HepG2 (cell line): ENCODE measurements around the gene P3H3. TPM values are rescaled to one million over a fixed set of nuclear protein-coding genes. Genes with fewer than 3 reads are reported as not detected.
"Not testable (repeated sequence)": the region's sequence is repeated elsewhere in the genome, so short reads cannot be mapped to it uniquely, and the experiment has no call there.

Source experiments
- ATAC-seq: fragments of 200-7000 bp; cut with Tn5 transposase; 3 replicates; pipeline ENCODE4 v1.9.1; 2020; ENCODE audit warnings: mild to moderate bottlenecking, moderate library complexity
- BruUV-seq: library from RNA; stranded (reverse); fragments of 400-500 nt; replicated peaks from 2 replicates; lab custom pipeline; 2021; lab: Mats Ljungman, UMichigan
- CTCF ChIA-PET: fragments of 300-600 bp; formaldehyde crosslinking; extraction: SDS; loops from one replicate; lab custom pipeline; 2021; ENCODE audit warnings: low total read pairs, inconsistent platforms, low intra/inter-chr PET ratio; lab: Yijun Ruan, JAX
- POLR2A ChIA-PET: fragments of 350-600 bp; sonication (Branson Sonifier 250); formaldehyde crosslinking; loops from one replicate; lab custom pipeline; 2020; ENCODE audit warnings: antibody characterized with exemption, inconsistent platforms; lab: Yijun Ruan, JAX
- DNase-seq: peaks from one replicate; pipeline ENCODE4 v3.0.0-alpha.2; 2015; ENCODE audit warnings: low spot score
- FAIRE-seq: peaks from 3 replicates; lab custom pipeline; 2011; peaks lifted over from hg19 to GRCh38; lab: Jason Lieb, UNC
- H2AFZ ChIP-seq: one replicate; pipeline ENCODE4 v1.6.1; 2011; ENCODE audit warnings: low read length, inconsistent platforms
- H3K27ac ChIP-seq: fragments of 300-600 bp; 3 replicates; pipeline ENCODE4 v1.8.0; 2011; ENCODE audit warnings: mixed run types, mild to moderate bottlenecking, mixed read lengths, low read length, inconsistent platforms; ENCODE audit not compliant: insufficient read depth; ENCODE audit errors: extremely low read length
- H3K27me3 ChIP-seq, 2 experiments: fragments of 200-600 bp in 1 of 2; 2 replicates in 1 of 2; 3 replicates in 1 of 2; pipeline versions ENCODE4 v1.6.0 to v1.8.0; 2011; ENCODE audit warnings: low read length in 2 of 2, mild to moderate bottlenecking in 2 of 2, moderate library complexity in 2 of 2, inconsistent platforms in 1 of 2; ENCODE audit not compliant: insufficient read depth in 2 of 2, control insufficient read depth in 1 of 2
- H3K36me3 ChIP-seq, 2 experiments: fragments of 200-600 bp in 1 of 2; replicated peaks in 1 of 2; 2 replicates in 1 of 2; 3 replicates in 1 of 2; pipeline versions ENCODE4 v1.5.1 to v1.8.0; 2011; ENCODE audit warnings: low read length in 2 of 2, inconsistent platforms in 1 of 2; ENCODE audit not compliant: insufficient read depth in 2 of 2, control insufficient read depth in 1 of 2
- H3K4me1 ChIP-seq: 2 replicates; pipeline ENCODE4 v1.5.1; 2012; ENCODE audit warnings: low read length, inconsistent platforms; ENCODE audit not compliant: insufficient read depth
- H3K4me2 ChIP-seq: 2 replicates; pipeline ENCODE4 v1.6.0; 2011; ENCODE audit warnings: low read depth, low read length, inconsistent platforms
- H3K4me3 ChIP-seq, 3 experiments: fragments of 200-600 bp in 1 of 3; sonication (generic), shearing (Covaris generic) in 1 of 3; replicated peaks in 1 of 3; 2 replicates each; pipeline ENCODE4 v1.5.1; 2011 to 2016; ENCODE audit warnings: low read length in 3 of 3, inconsistent platforms in 2 of 3, low read depth in 2 of 3, mild to moderate bottlenecking in 2 of 3, control low read depth in 1 of 3, mixed read lengths in 1 of 3; ENCODE audit not compliant: insufficient read depth in 1 of 3
- H3K79me2 ChIP-seq: one replicate; pipeline ENCODE4 v1.6.1; 2011; ENCODE audit warnings: low read length, inconsistent platforms; ENCODE audit not compliant: insufficient read depth
- H3K9ac ChIP-seq: 2 replicates; pipeline ENCODE4 v1.6.0; 2011; ENCODE audit warnings: mild to moderate bottlenecking, low read depth, low read length, inconsistent platforms; ENCODE audit not compliant: insufficient read depth
- H3K9me3 ChIP-seq: 2 replicates; pipeline ENCODE4 v1.5.1; 2012; ENCODE audit warnings: mild to moderate bottlenecking, low read length
- H4K20me1 ChIP-seq: 2 replicates; pipeline ENCODE4 v1.6.0; 2011; ENCODE audit warnings: inconsistent platforms, mild to moderate bottlenecking, low read length, moderate library complexity; ENCODE audit not compliant: insufficient read depth
- NR1H2 ChIP-seq: sonication (generic); formaldehyde crosslinking; IDR thresholded peaks from 2 replicates; pipeline ENCODE4 v1.8.1; 2022; ENCODE audit warnings: low read depth, missing genetic modification reagents, borderline replicate concordance
- SOX6 ChIP-seq, 2 experiments: fragments of 450-650 bp in 1 of 2; sonication (generic) in 1 of 2; formaldehyde crosslinking in 1 of 2; IDR thresholded peaks; 2 replicates each; pipeline versions ENCODE4 v1.4.0 to v1.6.1; 2017 to 2020; ENCODE audit warnings: antibody characterized with exemption in 1 of 2, mild to moderate bottlenecking in 1 of 2, missing genetic modification reagents in 1 of 2
- ZNF225 ChIP-seq: sonication (generic); formaldehyde crosslinking; IDR thresholded peaks from 2 replicates; pipeline ENCODE4 v1.4.0; 2020; ENCODE audit warnings: mild to moderate bottlenecking, missing genetic modification reagents
- ZNF567 ChIP-seq: sonication (generic); formaldehyde crosslinking; IDR thresholded peaks from 2 replicates; pipeline ENCODE4 v1.8.1; 2023; ENCODE audit warnings: mild to moderate bottlenecking, missing genetic modification reagents, borderline replicate concordance
- ZNF660 ChIP-seq: sonication (generic); formaldehyde crosslinking; IDR thresholded peaks from 2 replicates; pipeline ENCODE4 v1.5.1; 2020; ENCODE audit warnings: mild to moderate bottlenecking, low read depth, missing genetic modification reagents, borderline replicate concordance
- WGBS: methylation state at CpG from one replicate; pipeline ENCODE4 v1.1.6; 2017; ENCODE audit warnings: low lambda C conversion rate; 5-methylcytosine and 5-hydroxymethylcytosine counted together
- in situ Hi-C: cut with HindIII; loops from 2 replicates; pipeline ENCODE4 v1.10.0; 2017; ENCODE audit warnings: low pct_unique_long_range_greater_than_20kb; ENCODE audit not compliant: extremely low pct_ligation_motif_present
- intact Hi-C: fragments of 100-400 bp; cut with micrococcal nuclease; formaldehyde crosslinking; loops from one replicate; pipeline ENCODE4 v1.10.0; 2022; ENCODE audit not compliant: unreplicated experiment
- polyA plus RNA-seq, 8 experiments: library from polyadenylated mRNA; depleted of rRNA in 3 of 8; stranded (reverse) in 7 of 8; unstranded in 1 of 8; fragments of >200 nt; fragmentation: Illumina TruSeq in 4 of 8; extraction: Trizol in 4 of 8; gene quantifications; 2 replicates each; pipeline versions ENCODE4 v1.2.1 to v1.2.3, GENCODE V29; 2011 to 2016; ENCODE audit warnings: low read depth in 4 of 8, missing spikeins in 1 of 8, mixed read lengths in 1 of 8; ENCODE audit not compliant: insufficient read depth in 1 of 8
- total RNA-seq, 5 experiments: library from RNA; depleted of rRNA; stranded (reverse); fragments of >200 nt; fragmentation: Illumina TruSeq; extraction: Trizol; gene quantifications; 2 replicates each; pipeline ENCODE4 v1.2.3, GENCODE V29; 2016; ENCODE audit warnings: low read depth in 1 of 5
- TF ChIP-seq, protein P1 (sequence below): sonication (generic); formaldehyde crosslinking; IDR thresholded peaks from 2 replicates; pipeline ENCODE4 v1.8.0; 2022; ENCODE audit warnings: mild to moderate bottlenecking, missing genetic modification reagents

The P3H3 gene
- total and polyA plus RNA-seq, 2 of the 13 experiments (the other 11 are each of a cell fraction or from before 2014, with no cell fraction given) = 20.1 to 20.5 TPM

- in situ Hi-C loops = no loop called here
- Histone ChIP-seq H3K4me3 (no peak overlapping the region), H4K20me1 (peaks cover 9% of the 10 kb centered on the region), H3K27me3 (no peaks in the 10 kb centered on the region; a peak in 1 of 5 replicates), H3K9me3 (no peaks in the 10 kb centered on the region), H3K9ac (no peak overlapping the region), H3K27ac (no peak overlapping the region), H2AFZ (no peak overlapping the region), H3K4me1 (peaks cover 11% of the 10 kb centered on the region), H3K36me3 (peaks cover 29 to 57% of the 10 kb centered on the region in 2 experiments), H3K79me2 (peaks cover 14% of the 10 kb centered on the region), H3K4me2 (no peak overlapping the region)
- no peak for TF ChIP-seq SOX6 (IDR thresholded peaks at IDR 0.05)
- no peak for TF ChIP-seq SOX6 (CRISPR knock-in tag; IDR thresholded peaks at IDR 0.05)
- no peak for TF ChIP-seq NR1H2 (CRISPR knock-in tag)
- no peak for TF ChIP-seq ZNF567 (CRISPR knock-in tag)
- no peak for TF ChIP-seq ZNF225 (CRISPR knock-in tag)
- no peak for TF ChIP-seq ZNF660 (CRISPR knock-in tag)
- TF ChIP-seq, protein P1, sequence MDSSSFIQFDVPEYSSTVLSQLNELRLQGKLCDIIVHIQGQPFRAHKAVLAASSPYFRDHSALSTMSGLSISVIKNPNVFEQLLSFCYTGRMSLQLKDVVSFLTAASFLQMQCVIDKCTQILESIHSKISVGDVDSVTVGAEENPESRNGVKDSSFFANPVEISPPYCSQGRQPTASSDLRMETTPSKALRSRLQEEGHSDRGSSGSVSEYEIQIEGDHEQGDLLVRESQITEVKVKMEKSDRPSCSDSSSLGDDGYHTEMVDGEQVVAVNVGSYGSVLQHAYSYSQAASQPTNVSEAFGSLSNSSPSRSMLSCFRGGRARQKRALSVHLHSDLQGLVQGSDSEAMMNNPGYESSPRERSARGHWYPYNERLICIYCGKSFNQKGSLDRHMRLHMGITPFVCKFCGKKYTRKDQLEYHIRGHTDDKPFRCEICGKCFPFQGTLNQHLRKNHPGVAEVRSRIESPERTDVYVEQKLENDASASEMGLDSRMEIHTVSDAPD (CRISPR knock-in tag) = no peak
- no peak for ATAC-seq
- no peak for DNase-seq
- 99% methylated on average over 9 of the region's 16 CpGs for WGBS
- no peak for FAIRE-seq
- ChIA-PET CTCF (no interaction called here), POLR2A (interaction anchor here (6.0 kb wide), 1 partner anchor 10 kb away, joined by 132 read pairs; the partner anchor contains the start of genes CDCA3 and USP5)
- intact Hi-C loops = no loop called here
- BruUV-seq = no TSS peak
Measured at GRCh38 chr12:6863586-6864321, 35.5 kb downstream of the P3H3 start.

DNA sequence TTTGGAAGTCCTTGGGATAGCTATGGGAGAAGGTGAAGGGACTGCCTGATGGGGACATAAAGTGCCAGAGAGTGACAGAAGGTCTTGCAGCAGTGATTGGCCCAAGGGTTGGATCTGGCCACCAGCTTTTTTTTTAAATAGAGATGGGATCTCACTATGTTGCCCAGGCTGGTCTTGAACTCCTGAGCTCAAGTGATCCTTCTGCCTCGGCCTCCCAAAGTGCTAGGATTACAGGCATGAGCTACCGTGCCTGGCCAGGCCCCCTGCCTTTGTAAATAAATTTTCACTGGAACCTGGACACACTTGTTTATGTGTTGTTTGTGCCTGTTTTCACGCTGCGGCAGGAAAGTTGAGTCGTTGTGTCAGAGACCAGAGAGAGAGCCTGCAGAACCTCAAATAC, 37.1 kb downstream of the P3H3 start:
- intact Hi-C loops = not testable (repeated sequence)

More for the DNA sequence above, 37.1 kb downstream of the P3H3 start:
- Histone ChIP-seq H3K4me1 (peaks cover 26% of the 10 kb centered on the region), H4K20me1 (peaks cover 24% of the 10 kb centered on the region), H3K36me3 (peaks cover 26 to 56% of the 10 kb centered on the region in 2 experiments), H3K79me2 (peaks cover 29% of the 10 kb centered on the region)
- CTCF ChIA-PET, H3K27me3 ChIP-seq, H3K4me3 ChIP-seq, ATAC-seq, H2AFZ ChIP-seq, FAIRE-seq, H3K9ac ChIP-seq, H3K4me2 ChIP-seq, H3K9me3 ChIP-seq, H3K27ac ChIP-seq, BruUV-seq, in situ Hi-C loops, DNase-seq: not testable (repeated sequence)
- 97% methylated on average over 5 of the region's 5 CpGs for WGBS
- POLR2A ChIA-PET = interaction anchor here (1.0 to 6.0 kb wide), 2 partner anchors 12 to 26 kb away, joined by 3 to 132 read pairs; partner anchors contain the start of genes CDCA3 and USP5
